Psoas muscle (tissue), 8 donors: ENCODE measurements around the gene RPTOR. TPM values are rescaled to one million over a fixed set of nuclear protein-coding genes. Genes with fewer than 3 reads are reported as not detected.

Source experiments
- ATAC-seq, 4 donors: fragments of 200-7000 bp; cut with Tn5 transposase; one replicate each; pipeline ENCODE4 v1.9.1; 2020; ENCODE audit warnings: moderate library complexity in 3 of 4, mild to moderate bottlenecking in 2 of 4
- DNase-seq, 2 donors: peaks; one replicate each; pipeline ENCODE4 v3.0.0-alpha.2; 2020
- H3K27ac ChIP-seq: fragments of 200-600 bp; one replicate; pipeline ENCODE4 v1.8.0; 2022
- H3K27me3 ChIP-seq, 3 donors: fragments of 200-600 bp in 1 of 3; one replicate each; pipeline versions ENCODE4 v1.6.1 to v1.8.0; 2013 to 2022; ENCODE audit warnings: low read length in 2 of 3, mild to moderate bottlenecking in 2 of 3, moderate library complexity in 1 of 3; ENCODE audit not compliant: insufficient read depth in 3 of 3
- H3K36me3 ChIP-seq, 2 donors: fragments of 200-600 bp in 1 of 2; one replicate each; pipeline versions ENCODE4 v1.6.1 to v1.8.0; 2013 to 2022; ENCODE audit warnings: low read depth in 1 of 2, mild to moderate bottlenecking in 1 of 2, moderate library complexity in 1 of 2; ENCODE audit not compliant: insufficient read depth in 1 of 2
- H3K4me1 ChIP-seq: fragments of 200-600 bp; one replicate; pipeline ENCODE4 v1.8.0; 2022
- H3K4me3 ChIP-seq: fragments of 200-600 bp; one replicate; pipeline ENCODE4 v1.8.0; 2022; ENCODE audit warnings: mild to moderate bottlenecking
- H3K9me3 ChIP-seq: fragments of 200-600 bp; one replicate; pipeline ENCODE4 v1.8.0; 2022
- WGBS, 3 donors: extraction: QIAGEN DNeasy Blood & Tissue Kit; methylation state at CpG; one replicate each; pipeline versions ENCODE4 v1.1.6 to v1.1.7; 2013; 5-methylcytosine and 5-hydroxymethylcytosine counted together
- intact Hi-C, 2 donors: fragments of 100-400 bp; cut with DNase I; formaldehyde crosslinking; loops; one replicate each; pipeline versions ENCODE4 v1.11.0 to v1.14.2; 2022
- polyA plus RNA-seq, 3 donors: library from polyadenylated mRNA; stranded (reverse); fragments of 200-250 nt; gene quantifications; one replicate each; pipeline ENCODE4 v1.2.3, GENCODE V29; 2013
- total RNA-seq, 4 donors: library from RNA; stranded (reverse); fragmentation: NEBNext Ultra II Directional in 2 of 4; extraction: Animal tissue kit (Norgen Biotek cat#: 25700) in 2 of 4; gene quantifications; one replicate each; pipeline versions ENCODE4 v1.2.1 to v1.2.4, GENCODE V29; 2021 to 2023
- TF ChIP-seq, protein P1 (sequence below): fragments of 200-600 bp; IDR thresholded peaks from one replicate; pipeline ENCODE4 v1.8.0; 2022; ENCODE audit warnings: antibody characterized with exemption
- donor health status: healthy with polysubstance abuse.
- donor health status: DM: no; HTN: no; CAD: no; lungs with moderate emphysema.
- donor health status: Bipolar disorder and iron deficiency.
- donor health status: healthy.
- donor health status: DM: yes; HTN: yes; CAD: no.
- donor health status: DM: no; HTN: no; CAD: no.
- donor health status: DM: no; HTN: no; CAD: no.
- donor health status: DM: yes; HTN: yes; CAD: no.

Gene RPTOR
- total and polyA plus RNA-seq, 7 donors = 13.6 to 82.2 (median 32.5) TPM

DNA sequence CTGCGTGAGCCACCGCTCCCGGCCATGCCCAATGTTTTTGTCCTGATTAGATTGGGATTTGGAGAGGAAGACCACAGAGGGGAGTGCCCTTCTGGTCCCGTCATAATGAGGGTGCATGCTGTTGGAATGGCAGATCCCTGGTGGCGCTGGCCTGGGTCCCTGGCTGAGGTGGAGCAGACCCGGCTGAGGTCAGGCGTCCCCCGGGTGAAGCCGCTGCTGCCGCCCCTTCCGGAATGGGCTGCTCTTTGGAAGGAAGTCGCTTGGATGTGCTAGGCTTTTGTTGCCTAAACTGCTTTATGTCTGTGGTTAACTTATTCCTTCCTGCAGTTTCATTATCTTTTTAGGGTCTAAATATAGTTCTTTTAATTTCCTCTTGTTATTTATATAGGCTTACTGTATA, 326.7 kb downstream of the RPTOR start:
- Histone ChIP-seq H3K4me3 (no peak overlapping the region), H3K36me3 (no peaks in the 10 kb centered on the region), H3K9me3 (no peaks in the 10 kb centered on the region), H3K27me3 (no peaks in the 10 kb centered on the region), H3K27ac (no peak overlapping the region), H3K4me1 (peaks cover 25% of the 10 kb centered on the region)
- WGBS, 3 donors = 66 to 76% (median 73%) methylated on average over 12 of the region's 12 CpGs
- intact Hi-C loops = loop anchor here in 1 of 2 donors (10.0 kb wide), 1 partner anchor 447 kb away; no protein-coding TSS in a partner anchor
- ATAC-seq (no peak), DNase-seq (peak in 1 of 2 donors; percentile 48)
- TF ChIP-seq, protein P1, sequence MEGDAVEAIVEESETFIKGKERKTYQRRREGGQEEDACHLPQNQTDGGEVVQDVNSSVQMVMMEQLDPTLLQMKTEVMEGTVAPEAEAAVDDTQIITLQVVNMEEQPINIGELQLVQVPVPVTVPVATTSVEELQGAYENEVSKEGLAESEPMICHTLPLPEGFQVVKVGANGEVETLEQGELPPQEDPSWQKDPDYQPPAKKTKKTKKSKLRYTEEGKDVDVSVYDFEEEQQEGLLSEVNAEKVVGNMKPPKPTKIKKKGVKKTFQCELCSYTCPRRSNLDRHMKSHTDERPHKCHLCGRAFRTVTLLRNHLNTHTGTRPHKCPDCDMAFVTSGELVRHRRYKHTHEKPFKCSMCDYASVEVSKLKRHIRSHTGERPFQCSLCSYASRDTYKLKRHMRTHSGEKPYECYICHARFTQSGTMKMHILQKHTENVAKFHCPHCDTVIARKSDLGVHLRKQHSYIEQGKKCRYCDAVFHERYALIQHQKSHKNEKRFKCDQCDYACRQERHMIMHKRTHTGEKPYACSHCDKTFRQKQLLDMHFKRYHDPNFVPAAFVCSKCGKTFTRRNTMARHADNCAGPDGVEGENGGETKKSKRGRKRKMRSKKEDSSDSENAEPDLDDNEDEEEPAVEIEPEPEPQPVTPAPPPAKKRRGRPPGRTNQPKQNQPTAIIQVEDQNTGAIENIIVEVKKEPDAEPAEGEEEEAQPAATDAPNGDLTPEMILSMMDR = no peak

DNA sequence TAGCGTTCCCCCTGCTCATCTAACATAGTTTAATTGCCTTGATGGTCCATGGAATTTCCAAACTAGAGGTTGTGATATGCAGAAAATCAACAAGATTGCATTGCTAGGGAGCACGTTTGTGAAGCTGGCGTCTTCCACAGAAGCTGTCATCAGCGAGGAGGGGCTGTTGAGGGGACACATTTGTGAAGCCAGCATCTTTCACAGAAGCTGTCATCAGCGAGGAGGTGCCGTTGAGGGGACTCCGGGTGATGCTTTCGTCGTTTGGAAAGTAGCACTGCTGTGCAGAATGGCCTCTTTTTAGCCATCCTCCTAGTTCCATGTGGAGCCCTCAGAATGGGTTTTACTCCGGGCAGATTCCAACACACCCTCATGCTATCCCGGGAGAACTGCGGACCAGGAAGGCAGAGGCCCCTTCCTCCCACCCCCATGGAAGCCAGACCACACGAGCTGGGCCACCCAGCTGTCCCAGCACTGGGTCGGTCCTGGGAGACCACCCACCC, 327.4 kb downstream of the RPTOR start:
- Histone ChIP-seq H3K4me3 (no peak overlapping the region), H3K27ac (no peak overlapping the region), H3K9me3 (no peaks in the 10 kb centered on the region), H3K27me3 (no peaks in the 10 kb centered on the region), H3K4me1 (peaks cover 26% of the 10 kb centered on the region), H3K36me3 (no peaks in the 10 kb centered on the region)
- intact Hi-C loops = loop anchor here in 1 of 2 donors (10.0 kb wide), 1 partner anchor 447 kb away; no protein-coding TSS in a partner anchor
- peak in 1 of 2 donors; percentile 17 for DNase-seq
- TF ChIP-seq, protein P1 = no peak
- no peak for ATAC-seq
- WGBS, 3 donors = 78 to 85% (median 85%) methylated on average over 14 of the region's 14 CpGs

DNA sequence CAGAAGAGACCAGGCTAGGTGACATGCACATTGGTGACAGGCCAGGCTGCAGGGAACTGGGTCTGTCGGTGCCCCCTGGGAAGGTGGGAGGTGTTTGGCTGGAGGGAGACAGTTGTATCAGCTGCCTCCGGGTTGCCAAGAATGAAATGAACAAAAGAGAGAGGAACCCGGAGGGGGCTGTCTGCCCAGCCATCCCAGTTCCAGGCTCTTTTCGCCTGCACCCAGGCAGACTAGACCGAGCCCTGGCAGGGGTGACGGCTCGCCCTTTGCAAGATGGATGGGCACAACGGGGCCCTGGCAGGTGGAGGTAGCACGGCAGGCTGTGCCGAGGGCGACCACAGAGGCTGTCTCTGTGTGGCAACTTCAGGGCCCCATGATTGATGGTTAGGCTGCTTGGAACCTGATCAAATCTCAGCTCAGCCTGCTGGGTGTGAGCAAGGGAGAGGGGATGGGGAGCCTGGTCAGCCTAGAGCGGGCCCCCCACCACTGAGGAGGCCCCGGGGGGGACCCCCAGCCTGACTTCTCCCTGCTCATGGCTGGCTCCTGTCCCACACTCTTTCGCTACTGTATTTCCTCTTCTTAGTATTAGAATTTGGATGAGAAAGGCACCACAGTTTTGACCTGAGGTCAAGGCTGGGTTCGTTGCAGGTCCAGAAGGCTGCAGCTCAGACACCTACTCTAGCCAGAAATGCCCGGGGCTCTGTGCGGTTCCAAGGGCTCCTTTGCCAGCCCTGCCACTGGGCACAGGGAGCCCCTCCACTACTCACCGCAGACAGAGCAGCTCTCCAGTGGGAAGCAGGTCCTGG, 328.1 kb downstream of the RPTOR start:
- peak; percentile 26 to 53 (median 49) for ATAC-seq
- Histone ChIP-seq H3K4me1 (peaks cover 32% of the 10 kb centered on the region), H3K36me3 (no peaks in the 10 kb centered on the region), H3K4me3 (no peak overlapping the region), H3K27me3 (no peaks in the 10 kb centered on the region), H3K9me3 (no peaks in the 10 kb centered on the region), H3K27ac (peak overlapping the region; percentile 77)
- 52 to 73% (median 72%) methylated on average over 17 to 18 of the region's 18 CpGs for WGBS, 3 donors
- intact Hi-C loops = loop anchor here in 1 of 2 donors (10.0 kb wide), 1 partner anchor 448 kb away; no protein-coding TSS in a partner anchor
- TF ChIP-seq, protein P1 = no peak
- peak in 1 of 2 donors; percentile 19 for DNase-seq

DNA sequence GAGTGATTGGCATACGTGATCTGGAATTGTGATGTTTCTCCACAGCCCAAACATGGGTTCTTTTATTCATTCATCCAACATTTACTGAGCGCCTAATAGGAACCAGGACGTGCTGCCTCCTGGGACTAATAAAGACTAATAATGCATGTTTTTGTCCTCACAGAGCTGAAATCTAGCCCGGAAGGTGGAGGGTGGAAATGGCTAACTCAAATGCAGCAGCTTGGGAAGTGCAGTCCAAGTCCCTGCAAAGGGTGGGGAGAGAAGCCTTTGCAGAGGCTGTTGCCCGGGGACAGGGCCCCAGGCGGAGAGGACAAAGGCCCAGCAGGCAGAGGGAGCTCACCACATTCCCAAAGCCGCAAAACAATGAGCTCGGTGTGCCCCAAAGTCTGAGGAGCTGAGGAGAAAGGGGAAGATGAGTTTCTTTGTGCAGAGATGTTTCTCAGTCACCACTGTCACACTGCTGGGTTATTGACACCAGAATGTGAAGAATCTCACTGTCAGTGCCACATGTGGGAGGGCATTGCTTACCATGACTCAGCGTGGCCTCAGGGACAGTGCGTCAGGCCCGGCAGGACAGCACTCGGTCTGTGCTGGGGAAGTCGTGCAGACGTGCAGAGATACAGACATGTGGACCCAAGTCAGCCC, 328.8 kb downstream of the RPTOR start:
- no peak overlapping the region for H3K4me3 ChIP-seq
- no peaks in the 10 kb centered on the region for H3K36me3 ChIP-seq
- ATAC-seq (peak; percentile 96 to 100 (median 98)), DNase-seq (peak; percentile 65 to 77)
- no peaks in the 10 kb centered on the region for H3K9me3 ChIP-seq
- peak overlapping the region; percentile 77 for H3K27ac ChIP-seq
- intact Hi-C loops = loop anchor here in 1 of 2 donors (10.0 kb wide), 1 partner anchor 449 kb away; no protein-coding TSS in a partner anchor
- H3K27me3 ChIP-seq = no peaks in the 10 kb centered on the region
- H3K4me1 ChIP-seq = peaks cover 38% of the 10 kb centered on the region
- WGBS, 3 donors = 43 to 68% (median 68%) methylated on average over 14 of the region's 14 CpGs
- TF ChIP-seq, protein P1 = no peak
